ENCODE data around the gene NEGR1. TPM values are rescaled to one million over a fixed set of nuclear protein-coding genes. Genes with fewer than 3 reads are reported as not detected.

The NEGR1 gene
- total and polyA plus RNA-seq, 9 of the 15 experiments (the other 6 are each of a cell fraction or from before 2014, with no cell fraction given), result not detected

GRCh38 chr1:71635568-71635967 lies 646.8 kb downstream of the NEGR1 start (continued):
- TF ChIP-seq MGA (IDR thresholded peaks at IDR 0.05), result no peak
- TF ChIP-seq, protein P1, sequence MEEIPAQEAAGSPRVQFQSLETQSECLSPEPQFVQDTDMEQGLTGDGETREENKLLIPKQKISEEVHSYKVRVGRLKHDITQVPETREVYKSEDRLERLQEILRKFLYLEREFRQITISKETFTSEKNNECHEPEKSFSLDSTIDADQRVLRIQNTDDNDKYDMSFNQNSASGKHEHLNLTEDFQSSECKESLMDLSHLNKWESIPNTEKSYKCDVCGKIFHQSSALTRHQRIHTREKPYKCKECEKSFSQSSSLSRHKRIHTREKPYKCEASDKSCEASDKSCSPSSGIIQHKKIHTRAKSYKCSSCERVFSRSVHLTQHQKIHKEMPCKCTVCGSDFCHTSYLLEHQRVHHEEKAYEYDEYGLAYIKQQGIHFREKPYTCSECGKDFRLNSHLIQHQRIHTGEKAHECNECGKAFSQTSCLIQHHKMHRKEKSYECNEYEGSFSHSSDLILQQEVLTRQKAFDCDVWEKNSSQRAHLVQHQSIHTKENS (CRISPR knock-in tag; IDR thresholded peaks at IDR 0.05), result no peak
- no peak for TF ChIP-seq SREBF1 (IDR thresholded peaks at IDR 0.05; ENCODE audit: borderline replicate concordance, low read depth, low read length)
- TF ChIP-seq NFE2 (IDR thresholded peaks at IDR 0.05; ENCODE audit: low read depth), result no peak
- no peak for TF ChIP-seq YY1 (IDR thresholded peaks at IDR 0.05; ENCODE audit: borderline replicate concordance in 1 of 3, control insufficient read depth in 1 of 3, extremely low read depth in 1 of 3, insufficient read depth in 3 of 3, insufficient read length in 1 of 3, insufficient replicate concordance in 2 of 3, low read depth in 1 of 3, low read length in 2 of 3)
- TF ChIP-seq ZNF12 (CRISPR knock-in tag; IDR thresholded peaks at IDR 0.05), result no peak
- TF ChIP-seq, protein P2, sequence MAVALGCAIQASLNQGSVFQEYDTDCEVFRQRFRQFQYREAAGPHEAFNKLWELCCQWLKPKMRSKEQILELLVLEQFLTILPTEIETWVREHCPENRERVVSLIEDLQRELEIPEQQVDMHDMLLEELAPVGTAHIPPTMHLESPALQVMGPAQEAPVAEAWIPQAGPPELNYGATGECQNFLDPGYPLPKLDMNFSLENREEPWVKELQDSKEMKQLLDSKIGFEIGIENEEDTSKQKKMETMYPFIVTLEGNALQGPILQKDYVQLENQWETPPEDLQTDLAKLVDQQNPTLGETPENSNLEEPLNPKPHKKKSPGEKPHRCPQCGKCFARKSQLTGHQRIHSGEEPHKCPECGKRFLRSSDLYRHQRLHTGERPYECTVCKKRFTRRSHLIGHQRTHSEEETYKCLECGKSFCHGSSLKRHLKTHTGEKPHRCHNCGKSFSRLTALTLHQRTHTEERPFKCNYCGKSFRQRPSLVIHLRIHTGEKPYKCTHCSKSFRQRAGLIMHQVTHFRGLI (CRISPR knock-in tag; IDR thresholded peaks at IDR 0.05), result no peak
- TF ChIP-seq SMC3 (conservative IDR thresholded peaks at IDR 0.05; ENCODE audit: insufficient read depth, low read depth, low read length), result no peak
